HuH-7.5 (cell line): ENCODE data around the gene OXGR1.

ENCODE experiments used
- DNase-seq: peaks from one replicate; pipeline ENCODE4 v3.0.0; 2011; ENCODE audit warnings: low spot score

OXGR1 gene

DNA sequence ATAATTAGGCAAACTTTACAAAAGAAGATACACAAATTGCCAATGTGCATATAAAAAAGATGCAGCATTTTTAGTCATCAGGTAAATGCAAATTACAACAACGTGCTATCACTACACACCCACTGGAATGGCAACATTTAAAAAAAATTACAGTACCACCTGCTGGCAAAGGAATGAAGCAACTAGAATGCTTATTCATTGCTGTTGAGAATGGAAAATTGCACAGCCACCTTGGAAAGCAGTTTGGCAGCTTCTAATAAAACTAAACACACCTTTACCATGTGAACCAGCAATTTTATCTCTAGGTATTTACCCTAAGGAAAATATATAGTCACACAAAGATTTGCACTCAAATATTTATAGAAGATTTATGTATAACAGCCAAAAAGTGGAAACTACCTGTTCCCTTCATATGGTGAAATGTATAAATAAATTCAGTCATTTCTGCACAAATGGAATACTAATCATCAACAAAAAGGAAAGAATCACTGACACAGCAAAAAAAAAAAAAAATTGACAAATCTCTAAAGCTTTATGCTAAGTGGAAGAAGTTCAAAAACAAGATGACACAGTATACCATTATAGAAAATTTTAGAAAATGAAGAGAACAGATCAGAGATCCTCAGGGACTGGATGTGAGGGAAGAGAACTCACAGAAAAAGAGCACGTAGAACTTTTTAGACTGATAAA, 30.3 kb downstream of the OXGR1 start:
- DNase-seq: no peak

DNA sequence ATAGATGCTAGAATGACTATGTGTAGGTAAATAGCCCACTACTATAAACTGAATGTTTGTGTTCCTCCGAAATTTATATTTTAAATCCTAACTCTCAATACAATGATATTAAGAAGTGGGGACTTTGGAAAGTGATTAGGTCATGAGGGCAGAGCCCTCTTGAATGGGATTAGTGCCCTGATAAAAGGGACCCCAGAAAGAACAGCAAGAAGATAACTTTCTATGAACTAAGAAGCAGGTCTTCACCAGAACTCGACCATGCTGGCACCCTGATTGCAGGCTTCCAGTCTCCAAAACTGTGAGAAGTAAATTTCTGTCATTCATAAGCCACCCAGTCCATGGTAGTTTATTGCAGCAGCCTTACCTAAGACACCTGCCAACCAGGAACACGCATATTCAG, 33.9 kb downstream of the OXGR1 start:
- DNase-seq: no peak

GRCh38 chr13:96958286-96958891, 35.9 kb downstream of the OXGR1 start:
- no peak for DNase-seq

DNA sequence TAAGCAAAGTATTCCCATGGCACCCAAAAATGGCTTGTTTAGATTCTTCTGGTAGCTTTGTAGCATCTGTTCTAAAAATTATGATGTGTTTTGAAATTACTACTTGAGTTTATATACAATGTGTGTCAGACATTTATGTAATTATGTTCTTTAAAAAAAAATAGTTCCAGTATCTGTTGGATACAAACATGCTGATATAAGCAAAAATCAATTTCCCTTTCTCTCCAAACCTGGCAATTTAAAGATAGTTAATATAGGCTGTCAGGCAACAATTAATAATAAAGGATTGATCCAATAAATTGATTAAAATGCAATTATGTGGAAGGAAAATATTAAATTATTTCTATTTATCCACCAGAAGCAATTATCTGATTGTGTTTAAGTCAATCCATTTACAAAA, 41.7 kb downstream of the OXGR1 start:
- no peak for DNase-seq

DNA sequence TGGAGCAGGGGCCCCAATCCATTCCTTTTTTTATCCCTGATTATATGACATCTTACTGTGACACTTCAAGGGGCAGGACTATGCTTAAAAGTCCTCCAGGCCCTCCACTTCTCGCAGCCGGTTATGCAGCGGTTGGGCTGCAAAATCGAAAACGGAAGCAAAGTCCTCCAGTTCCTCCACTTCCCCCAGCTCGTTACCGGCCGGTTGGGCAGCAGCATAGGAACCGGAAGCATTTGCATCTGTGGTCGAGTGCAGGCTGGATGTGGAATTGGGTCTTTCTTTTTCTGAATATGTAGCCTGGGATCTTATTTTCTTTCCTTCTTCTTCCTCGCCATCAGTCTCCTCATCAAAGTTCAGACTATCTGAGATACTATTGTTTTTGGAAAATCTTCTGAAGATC, 46.1 kb downstream of the OXGR1 start:
- DNase-seq: no peak

DNA sequence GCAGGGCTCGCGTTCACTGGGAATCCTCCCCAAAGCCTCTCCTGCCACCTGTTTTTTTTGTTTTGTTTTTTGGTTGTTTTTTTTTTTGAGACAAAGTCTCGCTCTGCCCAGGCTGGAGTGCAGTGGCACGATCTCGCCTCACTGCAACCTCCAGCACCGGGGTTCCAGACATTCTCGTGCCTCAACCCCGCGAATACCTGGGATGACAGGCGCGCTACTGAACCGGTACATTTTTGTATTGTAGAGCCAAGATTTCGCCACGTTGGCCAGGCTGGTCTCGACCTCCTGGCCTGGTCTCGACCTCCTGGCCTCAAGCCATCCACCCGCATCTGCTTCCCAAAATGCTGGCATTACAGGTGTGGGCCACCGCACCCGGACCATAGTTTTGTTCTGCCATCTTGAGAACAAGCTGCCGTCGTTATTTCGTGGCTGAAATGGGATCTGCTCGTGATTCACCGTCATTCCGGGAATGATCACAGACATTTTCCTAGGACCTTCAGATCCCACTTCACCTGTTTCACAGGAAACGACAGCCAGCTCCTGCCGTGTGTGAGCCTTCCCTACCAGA, 46.8 kb downstream of the OXGR1 start:
- DNase-seq: no peak

GRCh38 chr13:96946709-96947311, 47.5 kb downstream of the OXGR1 start:
- no peak for DNase-seq

DNA sequence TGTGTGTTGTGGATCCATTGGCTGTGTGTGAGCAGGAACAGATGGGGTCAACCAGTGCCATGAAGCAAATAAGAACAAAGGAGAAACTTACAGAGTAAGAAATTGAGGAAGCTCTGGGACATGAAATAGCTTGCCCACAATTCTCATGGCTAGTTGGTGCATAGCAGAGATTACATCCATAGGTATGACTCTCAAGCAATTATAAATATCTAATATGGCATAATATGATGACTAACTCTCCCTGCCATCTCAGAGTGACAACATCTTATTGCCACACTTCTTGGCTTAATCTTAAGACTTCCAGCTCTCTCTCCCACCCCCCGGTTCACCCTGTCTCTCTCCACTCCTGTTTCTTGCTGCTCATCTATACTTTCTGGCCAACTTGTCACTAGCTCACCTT, 53.3 kb downstream of the OXGR1 start:
- DNase-seq: no peak

- DNase-seq: no peak
Measured at GRCh38 chr13:96935901-96936300, 58.4 kb downstream of the OXGR1 start.
